ENCODE measurements around the gene C10orf105. TPM values are rescaled to one million over a fixed set of nuclear protein-coding genes. Genes with fewer than 3 reads are reported as not detected.
A peak's percentile ranks its signal among the peaks of the same experiment; 100 is the strongest.

Gene C10orf105
- total and polyA plus RNA-seq, 2 of the 13 experiments (the other 11 are each of a cell fraction or from before 2014, with no cell fraction given): not detected

DNA sequence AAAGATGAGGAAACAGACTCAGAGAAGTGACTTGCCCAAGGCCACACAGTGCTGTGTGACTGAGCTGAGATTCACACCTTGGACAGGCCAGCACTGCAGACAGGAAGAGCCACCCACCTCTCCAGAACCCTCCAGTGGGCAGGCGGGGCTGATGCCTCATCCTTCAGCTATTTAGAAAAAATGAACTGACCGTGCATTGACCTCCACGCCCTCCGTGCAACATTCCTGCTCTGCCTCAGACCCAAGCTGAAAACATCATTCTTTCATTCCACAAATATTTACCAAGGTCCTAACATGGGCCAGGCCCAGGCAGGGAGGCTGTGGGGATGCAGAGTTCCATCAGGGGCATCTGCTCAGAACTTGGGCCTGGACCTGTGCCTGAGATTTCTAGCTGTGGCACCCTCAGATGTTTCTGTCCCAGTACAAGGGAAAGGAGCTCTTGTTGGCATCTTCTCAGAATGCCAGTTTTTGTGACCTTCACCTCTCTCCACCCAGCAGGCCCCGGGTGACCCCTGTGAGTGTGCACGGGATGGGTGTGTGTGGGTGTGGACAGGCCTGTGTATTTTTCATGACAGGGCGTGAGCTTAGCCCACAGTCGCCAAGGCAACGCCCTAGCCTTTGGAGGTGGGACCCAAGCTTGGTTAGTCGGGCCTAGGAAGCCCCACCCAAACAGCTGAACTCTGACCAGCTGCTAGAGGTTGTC lies 47.3 kb upstream of the C10orf105 start:
- no peaks in the 10 kb centered on the region for H3K36me3 ChIP-seq (replicated peaks in 1 of 2; ENCODE audit: control insufficient read depth in 1 of 2, insufficient read depth in 2 of 2, low read length in 2 of 2)
- H3K4me2 ChIP-seq (ENCODE audit: low read depth, low read length): peak overlapping the region; percentile 61
- H4K20me1 ChIP-seq (ENCODE audit: insufficient read depth, low read length): no peaks in the 10 kb centered on the region
- H3K4me1 ChIP-seq (ENCODE audit: insufficient read depth, low read length): peaks cover 42% of the 10 kb centered on the region
- in situ Hi-C loops (cut with HindIII; ENCODE audit: extremely low pct_ligation_motif_present, low pct_unique_long_range_greater_than_20kb) (no loop called here), intact Hi-C loops (cut with micrococcal nuclease; ENCODE audit: unreplicated experiment) (no loop called here)
- DNase-seq (ENCODE audit: low spot score): peak; percentile 92
- ATAC-seq: peak; percentile 88
- 0% methylated on average over 5 of the region's 10 CpGs for WGBS (ENCODE audit: low lambda C conversion rate)
- no peaks in the 10 kb centered on the region for H3K9me3 ChIP-seq (ENCODE audit: low read length)
- peak overlapping the region; percentile 39 for H3K27ac ChIP-seq (ENCODE audit: extremely low read length, insufficient read depth, low read length)
- no peak overlapping the region for H2AFZ ChIP-seq (ENCODE audit: low read length)
- BruUV-seq (replicated peaks): no TSS peak
- POLR2A ChIA-PET: interaction anchor here (0.8 to 1.1 kb wide), 3 partner anchors 84 to 448 kb away, joined by 3 to 6 read pairs (median 4); partner anchors contain the start of genes PSAP and SLC29A3
- no peaks in the 10 kb centered on the region for H3K79me2 ChIP-seq (ENCODE audit: insufficient read depth, low read length)
- FAIRE-seq: peak; percentile 84
- no peak overlapping the region for H3K9ac ChIP-seq (ENCODE audit: insufficient read depth, low read depth, low read length)
- CTCF ChIA-PET (ENCODE audit: low intra/inter-chr PET ratio, low total read pairs): no interaction called here
- peak overlapping the region in 1 of 3 experiments; percentile 17; a peak in 1 of 6 replicates for H3K4me3 ChIP-seq (replicated peaks in 1 of 3; ENCODE audit: insufficient read depth in 1 of 3, low read depth in 2 of 3, low read length in 3 of 3)
- peaks cover 7 to 21% of the 10 kb centered on the region in 2 experiments; a peak in 4 of 5 replicates for H3K27me3 ChIP-seq (ENCODE audit: control insufficient read depth in 1 of 2, insufficient read depth in 2 of 2, low read length in 2 of 2)
- TF ChIP-seq ZFX (CRISPR knock-in tag; IDR thresholded peaks at IDR 0.05; ENCODE audit: low read depth) (peak; percentile 13; the same call in 1 of the 2 replicates), SOX5 (CRISPR knock-in tag; IDR thresholded peaks at IDR 0.05; ENCODE audit: borderline replicate concordance) (peak; percentile 42; the same call in 1 of the 2 replicates), MAZ (IDR thresholded peaks at IDR 0.05; ENCODE audit: borderline replicate concordance, low read depth, low read length) (no peak), MAZ (CRISPR knock-in tag; IDR thresholded peaks at IDR 0.05; ENCODE audit: low read depth) (no peak), PHF21A (CRISPR knock-in tag; IDR thresholded peaks at IDR 0.05) (peak; percentile 13), ZNF629 (CRISPR knock-in tag; conservative IDR thresholded peaks at IDR 0.05) (peak; percentile 63), TOE1 (CRISPR knock-in tag; IDR thresholded peaks at IDR 0.05) (no peak), U2AF2 (IDR thresholded peaks at IDR 0.05; ENCODE audit: low read depth, low read length) (no peak), ZNF224 (CRISPR knock-in tag; IDR thresholded peaks at IDR 0.05) (0 out of 2 replicates have a peak, but pooled peaks have one; percentile 19), ZNF605 (CRISPR knock-in tag; IDR thresholded peaks at IDR 0.05) (0 out of 2 replicates have a peak, but pooled peaks have one; percentile 33), CAMTA2 (CRISPR knock-in tag; IDR thresholded peaks at IDR 0.05; ENCODE audit: borderline replicate concordance) (no peak)
- TF ChIP-seq, protein P1, sequence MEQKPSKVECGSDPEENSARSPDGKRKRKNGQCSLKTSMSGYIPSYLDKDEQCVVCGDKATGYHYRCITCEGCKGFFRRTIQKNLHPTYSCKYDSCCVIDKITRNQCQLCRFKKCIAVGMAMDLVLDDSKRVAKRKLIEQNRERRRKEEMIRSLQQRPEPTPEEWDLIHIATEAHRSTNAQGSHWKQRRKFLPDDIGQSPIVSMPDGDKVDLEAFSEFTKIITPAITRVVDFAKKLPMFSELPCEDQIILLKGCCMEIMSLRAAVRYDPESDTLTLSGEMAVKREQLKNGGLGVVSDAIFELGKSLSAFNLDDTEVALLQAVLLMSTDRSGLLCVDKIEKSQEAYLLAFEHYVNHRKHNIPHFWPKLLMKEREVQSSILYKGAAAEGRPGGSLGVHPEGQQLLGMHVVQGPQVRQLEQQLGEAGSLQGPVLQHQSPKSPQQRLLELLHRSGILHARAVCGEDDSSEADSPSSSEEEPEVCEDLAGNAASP (CRISPR knock-in tag; IDR thresholded peaks at IDR 0.05; ENCODE audit: borderline replicate concordance): no peak
- TF ChIP-seq, protein P2, sequence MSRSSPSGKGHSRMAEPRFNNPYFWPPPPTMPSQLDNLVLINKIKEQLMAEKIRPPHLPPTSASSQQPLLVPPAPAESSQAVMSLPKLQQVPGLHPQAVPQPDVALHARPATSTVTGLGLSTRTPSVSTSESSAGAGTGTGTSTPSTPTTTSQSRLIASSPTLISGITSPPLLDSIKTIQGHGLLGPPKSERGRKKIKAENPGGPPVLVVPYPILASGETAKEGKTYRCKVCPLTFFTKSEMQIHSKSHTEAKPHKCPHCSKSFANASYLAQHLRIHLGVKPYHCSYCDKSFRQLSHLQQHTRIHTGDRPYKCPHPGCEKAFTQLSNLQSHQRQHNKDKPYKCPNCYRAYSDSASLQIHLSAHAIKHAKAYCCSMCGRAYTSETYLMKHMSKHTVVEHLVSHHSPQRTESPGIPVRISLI (CRISPR knock-in tag; IDR thresholded peaks at IDR 0.05; ENCODE audit: borderline replicate concordance): peak; percentile 69; the same call in 1 of the 2 replicates
- TF ChIP-seq, protein P3, sequence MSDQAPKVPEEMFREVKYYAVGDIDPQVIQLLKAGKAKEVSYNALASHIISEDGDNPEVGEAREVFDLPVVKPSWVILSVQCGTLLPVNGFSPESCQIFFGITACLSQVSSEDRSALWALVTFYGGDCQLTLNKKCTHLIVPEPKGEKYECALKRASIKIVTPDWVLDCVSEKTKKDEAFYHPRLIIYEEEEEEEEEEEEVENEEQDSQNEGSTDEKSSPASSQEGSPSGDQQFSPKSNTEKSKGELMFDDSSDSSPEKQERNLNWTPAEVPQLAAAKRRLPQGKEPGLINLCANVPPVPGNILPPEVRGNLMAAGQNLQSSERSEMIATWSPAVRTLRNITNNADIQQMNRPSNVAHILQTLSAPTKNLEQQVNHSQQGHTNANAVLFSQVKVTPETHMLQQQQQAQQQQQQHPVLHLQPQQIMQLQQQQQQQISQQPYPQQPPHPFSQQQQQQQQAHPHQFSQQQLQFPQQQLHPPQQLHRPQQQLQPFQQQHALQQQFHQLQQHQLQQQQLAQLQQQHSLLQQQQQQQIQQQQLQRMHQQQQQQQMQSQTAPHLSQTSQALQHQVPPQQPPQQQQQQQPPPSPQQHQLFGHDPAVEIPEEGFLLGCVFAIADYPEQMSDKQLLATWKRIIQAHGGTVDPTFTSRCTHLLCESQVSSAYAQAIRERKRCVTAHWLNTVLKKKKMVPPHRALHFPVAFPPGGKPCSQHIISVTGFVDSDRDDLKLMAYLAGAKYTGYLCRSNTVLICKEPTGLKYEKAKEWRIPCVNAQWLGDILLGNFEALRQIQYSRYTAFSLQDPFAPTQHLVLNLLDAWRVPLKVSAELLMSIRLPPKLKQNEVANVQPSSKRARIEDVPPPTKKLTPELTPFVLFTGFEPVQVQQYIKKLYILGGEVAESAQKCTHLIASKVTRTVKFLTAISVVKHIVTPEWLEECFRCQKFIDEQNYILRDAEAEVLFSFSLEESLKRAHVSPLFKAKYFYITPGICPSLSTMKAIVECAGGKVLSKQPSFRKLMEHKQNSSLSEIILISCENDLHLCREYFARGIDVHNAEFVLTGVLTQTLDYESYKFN (CRISPR knock-in tag; conservative IDR thresholded peaks at IDR 0.05): 0 out of 2 replicates have a peak, but pooled peaks have one; percentile 25
- TF ChIP-seq, protein P4, sequence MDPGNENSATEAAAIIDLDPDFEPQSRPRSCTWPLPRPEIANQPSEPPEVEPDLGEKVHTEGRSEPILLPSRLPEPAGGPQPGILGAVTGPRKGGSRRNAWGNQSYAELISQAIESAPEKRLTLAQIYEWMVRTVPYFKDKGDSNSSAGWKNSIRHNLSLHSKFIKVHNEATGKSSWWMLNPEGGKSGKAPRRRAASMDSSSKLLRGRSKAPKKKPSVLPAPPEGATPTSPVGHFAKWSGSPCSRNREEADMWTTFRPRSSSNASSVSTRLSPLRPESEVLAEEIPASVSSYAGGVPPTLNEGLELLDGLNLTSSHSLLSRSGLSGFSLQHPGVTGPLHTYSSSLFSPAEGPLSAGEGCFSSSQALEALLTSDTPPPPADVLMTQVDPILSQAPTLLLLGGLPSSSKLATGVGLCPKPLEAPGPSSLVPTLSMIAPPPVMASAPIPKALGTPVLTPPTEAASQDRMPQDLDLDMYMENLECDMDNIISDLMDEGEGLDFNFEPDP (CRISPR knock-in tag; conservative IDR thresholded peaks at IDR 0.05): no peak
